Vagina (tissue), 2 donors: ENCODE results near the gene RWDD2A.

ENCODE experiments used
- CTCF ChIP-seq, 3 experiments: fragments of 450-650 bp in 2 of 3; fragments of 200-600 bp in 1 of 3; sonication (generic) in 1 of 3; IDR thresholded peaks; one replicate each; pipeline ENCODE4 v1.5.1; 2017 to 2019; ENCODE audit warnings: antibody characterized with exemption in 3 of 3, mild to moderate bottlenecking in 2 of 3, moderate library complexity in 2 of 3
- POLR2A ChIP-seq, 2 donors: fragments of 450-650 bp; IDR thresholded peaks; one replicate each; pipeline ENCODE4 v1.6.1; 2017; ENCODE audit warnings: antibody characterized with exemption in 2 of 2, mild to moderate bottlenecking in 2 of 2, moderate library complexity in 2 of 2

- peak in 2 of 3 experiments; percentile 26 to 31 for TF ChIP-seq CTCF (IDR thresholded peaks at IDR 0.05)
- no peak for TF ChIP-seq POLR2A (IDR thresholded peaks at IDR 0.05)
These were observed 28.8 kb downstream of the RWDD2A start for GRCh38 chr6:83221889-83222479.
